DMS79 treated with DMSO at 0.1 percent for 48 hours (cell line): ENCODE data around the gene MRO.
A peak's percentile ranks its signal among the peaks of the same experiment; 100 is the strongest.
"Not testable (repeated sequence)": the region's sequence is repeated elsewhere in the genome, so short reads cannot be mapped to it uniquely, and the experiment has no call there.

Experiments used
- DNase-seq: peaks from one replicate; lab custom pipeline; 2025; lab: John Stamatoyannopoulos, UW

MRO gene

DNA sequence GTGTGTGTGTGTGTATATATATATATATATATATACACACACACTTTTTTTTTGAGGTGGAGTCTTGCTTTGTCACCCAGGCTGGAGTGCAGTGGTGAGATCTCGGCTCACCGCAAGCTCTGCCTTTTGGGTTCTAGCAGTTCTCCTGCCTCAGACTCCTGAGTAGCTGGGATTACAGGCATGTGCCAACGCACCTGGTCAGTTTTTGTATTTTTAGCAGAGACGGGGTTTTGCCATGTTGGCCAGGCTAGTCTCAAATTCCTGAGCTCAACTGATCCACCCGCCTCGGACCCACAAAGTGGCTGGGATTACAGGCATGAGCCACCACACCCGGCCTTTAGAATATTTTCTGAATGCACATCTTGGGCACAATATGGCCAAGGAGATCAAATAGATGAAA is 13.7 kb upstream of the MRO start:
- DNase-seq: not testable (repeated sequence)

DNA sequence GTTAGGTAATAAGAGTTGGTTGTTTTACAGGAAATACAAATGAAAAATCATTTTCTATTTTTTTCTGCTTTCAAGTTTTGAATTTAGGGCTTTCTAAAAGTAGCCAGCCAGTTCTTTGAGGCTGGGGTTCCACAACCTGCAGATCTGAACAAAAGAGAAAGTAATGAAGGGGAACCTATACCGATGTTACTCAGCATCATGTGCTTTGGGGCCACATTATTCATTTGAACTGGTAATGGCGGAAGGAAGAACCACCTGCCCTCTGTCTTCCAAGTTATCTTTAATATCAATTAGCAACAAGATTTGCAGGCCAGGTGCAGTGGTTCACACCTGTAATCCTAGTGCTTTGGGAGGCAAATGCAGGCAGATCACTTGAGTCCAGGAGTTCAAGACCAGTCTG is 12.9 kb upstream of the MRO start:
- DNase-seq: no peak

DNA sequence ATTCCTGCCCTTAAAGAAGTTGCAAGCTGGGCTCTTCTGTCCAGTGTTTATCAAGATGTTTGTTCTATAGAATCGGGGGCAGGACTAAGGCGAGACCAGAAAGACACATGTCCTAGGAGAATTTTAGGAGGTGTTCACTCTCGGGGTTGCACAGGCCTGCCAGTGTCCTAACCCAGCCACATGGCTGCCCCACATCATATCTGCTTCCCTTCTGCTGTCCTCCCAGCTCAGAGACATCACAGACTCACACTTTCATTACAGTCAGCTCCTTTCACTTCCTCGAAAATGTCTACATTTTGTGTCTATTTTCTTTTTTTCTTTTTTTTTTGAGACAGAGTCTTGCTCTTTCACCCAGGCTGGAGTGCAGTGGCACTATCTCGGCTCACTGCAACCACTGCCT is 10.7 kb upstream of the MRO start:
- DNase-seq: no peak

DNA sequence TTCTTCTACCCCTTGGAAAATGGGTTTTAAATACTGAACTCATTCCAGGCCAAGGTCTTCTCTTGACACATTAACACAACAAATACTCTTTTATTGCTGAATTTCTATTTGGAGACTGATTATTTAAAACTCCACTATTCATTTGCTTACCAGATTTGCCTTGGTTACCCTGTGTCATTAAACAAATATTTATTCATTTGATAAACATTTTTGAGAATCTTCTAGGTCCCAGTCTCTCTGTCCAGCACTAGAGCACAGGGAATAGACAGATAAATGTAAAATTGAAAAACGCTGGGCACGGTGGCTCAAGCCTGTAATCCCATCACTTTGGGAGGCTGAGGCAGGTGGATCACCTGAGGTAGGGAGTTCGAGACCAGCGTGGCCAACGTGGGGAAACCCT is 9.8 kb upstream of the MRO start:
- no peak for DNase-seq

DNA sequence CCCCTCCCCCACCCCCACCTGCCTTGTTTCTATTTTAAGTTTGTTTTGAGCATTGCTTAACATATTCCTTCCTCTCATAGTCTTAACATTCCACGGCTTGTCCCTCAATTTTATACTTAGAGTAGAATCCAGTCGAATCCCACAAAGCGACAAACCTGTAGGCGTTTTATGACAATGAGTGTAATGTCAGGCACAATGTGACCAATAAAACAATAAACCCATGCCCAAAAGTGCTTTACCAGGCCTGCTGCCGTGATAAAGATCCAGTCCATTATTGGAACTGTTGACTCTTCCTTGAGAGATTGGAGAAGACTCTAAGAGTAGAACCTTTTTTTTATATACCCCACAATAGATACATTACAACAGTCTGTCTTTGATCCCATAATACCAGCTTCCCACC is 6.2 kb upstream of the MRO start:
- no peak for DNase-seq

DNA sequence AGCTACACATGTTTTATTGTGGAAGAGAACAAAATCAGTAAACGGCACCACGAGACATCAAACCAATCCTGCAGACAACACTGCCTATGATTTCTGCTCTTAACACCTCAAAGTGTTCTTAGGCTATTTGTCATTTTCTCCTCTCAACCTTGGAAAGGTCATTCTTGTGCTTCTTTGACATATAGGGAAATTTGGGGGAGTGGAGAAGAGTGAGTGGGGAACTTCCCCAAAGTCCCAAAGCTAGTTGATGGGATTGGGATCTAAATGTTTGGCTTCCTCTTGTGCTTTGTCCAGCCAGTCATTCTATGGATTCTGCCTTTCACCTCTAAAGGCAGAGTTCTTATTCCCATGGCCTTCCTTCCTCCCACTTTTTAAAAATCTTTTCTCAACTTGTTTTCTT is 5.8 kb upstream of the MRO start:
- no peak for DNase-seq

DNA sequence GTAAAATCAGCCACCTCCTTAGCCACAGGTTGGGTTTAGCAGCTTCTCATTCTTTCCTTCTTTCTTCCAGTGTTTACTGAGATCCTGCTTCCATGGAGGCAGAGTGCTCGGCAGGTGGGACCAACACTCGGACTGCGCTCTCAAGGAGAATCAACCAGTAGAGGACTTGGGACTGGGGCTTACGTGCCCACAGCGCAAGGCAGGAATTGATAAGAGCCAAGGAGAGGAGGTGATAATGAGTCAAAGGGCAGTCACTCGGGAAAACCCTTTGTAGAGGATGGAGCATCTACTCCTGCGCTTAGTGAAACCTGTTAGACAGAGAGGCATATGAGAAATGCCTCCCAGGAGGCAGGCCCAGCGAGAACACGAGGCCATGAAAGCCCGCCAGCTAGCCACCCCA is 2.9 kb upstream of the MRO start:
- DNase-seq: no peak

DNA sequence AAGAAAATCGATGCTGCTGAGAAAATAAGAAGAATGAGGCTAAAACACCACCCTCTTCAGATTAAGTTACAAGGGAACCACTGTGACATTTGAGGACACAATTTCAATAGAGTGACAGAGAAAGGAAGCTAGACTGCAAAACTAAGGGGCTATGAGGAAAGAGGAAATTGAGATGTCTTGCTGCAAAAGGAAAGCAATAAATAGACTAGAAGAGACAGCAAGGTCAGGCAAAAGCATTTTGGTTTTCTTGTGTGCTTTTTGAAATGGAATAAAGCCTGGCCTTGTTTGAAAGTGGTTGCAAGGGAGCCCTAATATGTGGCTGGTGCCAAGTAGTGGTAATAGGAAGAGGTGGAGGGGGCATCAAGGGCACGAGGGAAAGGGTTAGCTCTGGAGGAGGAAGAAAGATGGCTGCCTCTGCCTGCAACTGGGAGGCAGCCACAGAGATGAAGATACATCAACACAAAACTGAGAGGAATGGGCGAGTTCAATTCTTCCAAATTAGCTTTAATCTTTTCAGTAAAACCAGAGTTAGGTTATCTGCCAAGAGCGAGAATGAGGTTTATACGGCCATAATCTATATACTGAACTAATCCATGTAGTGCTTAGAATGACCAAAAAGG is 1.2 kb upstream of the MRO start:
- no peak for DNase-seq

DNA sequence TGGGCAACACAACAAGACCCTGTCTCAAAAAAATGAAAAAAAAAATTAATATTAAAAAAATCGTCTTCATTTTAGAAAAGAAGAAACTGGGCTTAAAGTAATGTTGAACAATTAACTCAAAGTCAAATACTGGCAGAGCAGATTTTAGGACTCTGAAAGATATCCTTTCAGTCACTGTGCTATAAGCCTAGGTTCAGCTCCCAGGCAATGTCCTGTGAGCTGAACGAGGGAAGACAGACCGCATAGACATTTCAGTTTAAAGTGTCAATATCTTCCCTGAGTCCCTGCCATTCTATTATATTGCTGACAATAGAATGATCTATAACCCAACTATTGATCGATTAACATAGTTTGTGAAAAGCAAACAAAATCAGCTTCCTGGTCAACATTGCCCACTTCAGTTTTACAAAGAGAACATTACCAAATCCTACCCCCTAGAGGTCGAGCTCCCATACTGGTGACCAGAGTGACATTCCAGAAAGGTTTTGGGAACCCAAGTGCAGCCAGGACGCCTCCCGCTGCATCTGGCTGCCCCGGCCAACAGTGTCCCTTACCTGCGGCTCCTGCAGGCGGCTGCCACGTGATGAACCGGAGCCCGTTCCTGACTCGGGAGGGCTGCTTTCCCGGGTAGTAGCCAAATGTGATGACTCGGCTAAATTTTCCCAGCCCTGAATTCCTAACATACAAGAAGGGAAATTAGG is 639 bp downstream of the MRO start:
- peak; percentile 41 for DNase-seq

DNA sequence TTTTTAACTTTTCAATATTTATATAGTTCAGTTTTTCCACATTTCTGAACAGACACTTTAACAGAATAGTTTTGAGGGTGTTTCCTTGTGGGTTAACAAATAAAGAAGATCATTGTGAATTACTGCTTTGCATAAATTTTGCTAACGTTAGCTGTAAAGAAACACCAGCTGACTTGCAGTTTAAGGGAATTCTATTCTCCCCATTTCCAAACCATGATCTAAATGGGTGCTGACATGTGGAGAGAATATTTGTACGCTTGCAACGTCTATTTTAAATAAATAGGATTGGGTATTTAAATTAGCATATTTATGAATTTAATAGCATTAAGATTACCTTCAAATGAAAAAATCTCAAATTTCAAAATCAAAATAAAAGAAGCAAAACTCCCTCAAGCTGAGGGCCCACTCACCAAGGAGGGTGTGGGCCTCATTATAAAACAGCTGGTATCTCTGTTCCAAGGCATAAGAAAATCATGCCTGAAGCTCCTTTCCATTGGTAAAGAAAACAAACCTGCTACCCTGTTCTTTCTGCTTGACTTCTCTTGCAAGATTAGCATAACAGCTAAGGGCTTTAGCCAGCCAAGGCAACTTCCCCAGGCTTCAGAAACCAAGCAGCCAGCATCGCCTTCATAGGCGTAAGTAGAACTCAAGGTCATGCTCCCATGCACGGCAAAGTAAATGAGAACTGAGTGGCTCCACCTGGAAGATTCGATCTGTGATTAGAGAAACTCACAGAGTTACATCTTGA is 3.2 kb downstream of the MRO start:
- peak; percentile 89 for DNase-seq

DNA sequence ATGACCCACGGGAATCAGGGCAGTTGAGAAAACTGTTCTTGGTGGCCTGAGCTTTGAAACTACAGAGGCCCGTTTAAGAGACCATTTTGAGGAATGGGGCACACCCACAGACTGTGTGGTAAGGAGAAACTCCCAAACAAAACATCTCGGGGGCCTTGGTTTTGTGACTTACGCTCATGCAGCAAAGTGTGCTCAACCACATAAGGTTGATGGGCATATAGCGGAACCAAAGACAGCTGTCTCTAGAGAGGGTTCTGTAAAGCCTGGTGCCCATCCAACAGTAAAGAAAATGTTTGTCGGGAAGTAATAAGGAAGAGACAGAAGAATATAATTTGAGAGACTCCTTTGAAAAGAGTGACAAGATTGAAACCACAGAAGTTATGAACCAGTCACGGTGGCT is 5.4 kb downstream of the MRO start:
- no peak for DNase-seq

DNA sequence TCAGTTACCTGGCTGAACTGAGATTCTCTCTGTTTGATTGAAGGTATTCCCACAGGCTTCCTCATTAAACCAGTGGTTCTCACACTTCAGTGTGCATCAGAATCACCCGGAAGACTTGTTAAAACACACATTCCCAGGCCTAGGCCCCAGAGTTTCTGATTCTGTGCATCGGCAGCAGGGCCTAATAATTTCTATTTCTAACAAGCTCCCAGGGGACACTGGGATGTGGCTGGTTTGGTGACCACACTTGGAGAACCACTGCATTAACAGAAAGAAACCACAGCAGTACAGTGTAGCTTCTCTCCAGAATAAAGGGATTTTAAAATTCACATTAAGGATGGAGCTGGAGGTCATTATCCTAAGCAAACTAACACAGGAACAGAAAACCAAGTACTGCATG is 6.5 kb downstream of the MRO start:
- no peak for DNase-seq

DNA sequence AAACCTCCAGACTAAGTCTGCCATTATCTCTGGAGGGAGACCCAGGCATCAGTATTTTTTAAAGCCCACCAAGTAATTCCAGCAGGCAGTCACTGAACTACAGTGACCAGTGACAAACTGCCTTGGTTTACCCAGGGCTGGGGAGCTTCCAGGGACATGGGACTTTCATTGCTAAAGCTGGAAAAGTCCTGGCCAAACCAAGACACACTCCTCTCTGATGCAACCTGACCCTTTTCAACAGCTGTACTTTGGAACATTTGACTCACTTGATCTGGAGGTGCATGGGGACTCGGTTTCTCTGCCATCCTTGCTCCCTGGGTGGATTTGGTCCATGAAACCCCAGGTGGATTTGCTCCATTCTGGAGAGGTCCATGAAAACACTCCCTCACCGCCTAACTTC is 7.0 kb downstream of the MRO start:
- no peak for DNase-seq

DNA sequence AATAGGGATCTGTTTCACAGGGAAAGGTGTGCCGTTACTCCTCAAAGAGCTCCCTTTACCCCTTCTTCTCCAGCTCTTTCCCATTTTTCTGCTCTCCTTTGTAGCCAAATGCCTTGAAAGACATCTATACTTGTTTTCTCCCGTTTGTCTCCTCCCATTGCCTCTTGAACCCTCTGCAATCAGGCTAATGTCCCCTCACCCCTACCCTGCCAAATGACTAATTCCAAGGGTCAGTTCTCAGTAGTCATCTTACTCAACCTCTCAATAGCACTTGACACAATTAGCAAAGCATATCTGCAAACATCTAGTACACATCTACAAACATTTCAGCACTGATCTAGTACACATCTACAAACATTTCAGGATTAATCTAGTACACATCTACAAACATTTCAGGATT is 12.6 kb downstream of the MRO start:
- DNase-seq: no peak

DNA sequence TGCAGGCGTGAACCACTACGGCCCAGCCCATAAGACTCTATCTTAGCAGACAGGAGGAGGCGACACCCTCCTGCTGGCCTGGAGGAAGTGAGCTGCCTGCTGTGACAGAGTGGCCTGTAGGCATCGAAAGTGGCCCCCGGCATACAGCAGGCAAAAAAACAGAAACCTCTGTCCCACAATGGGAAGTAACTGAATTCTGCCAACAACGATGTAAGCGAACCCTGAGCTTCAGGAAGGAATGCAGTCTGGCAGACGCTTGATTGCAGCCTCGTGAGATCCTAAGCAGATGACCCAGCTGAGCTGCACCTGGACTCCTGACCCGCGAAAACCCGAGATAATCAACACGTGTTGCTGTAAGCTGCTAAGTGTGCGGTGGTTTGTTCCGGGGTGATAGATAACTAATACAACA is 13.6 kb downstream of the MRO start:
- no peak for DNase-seq

DNA sequence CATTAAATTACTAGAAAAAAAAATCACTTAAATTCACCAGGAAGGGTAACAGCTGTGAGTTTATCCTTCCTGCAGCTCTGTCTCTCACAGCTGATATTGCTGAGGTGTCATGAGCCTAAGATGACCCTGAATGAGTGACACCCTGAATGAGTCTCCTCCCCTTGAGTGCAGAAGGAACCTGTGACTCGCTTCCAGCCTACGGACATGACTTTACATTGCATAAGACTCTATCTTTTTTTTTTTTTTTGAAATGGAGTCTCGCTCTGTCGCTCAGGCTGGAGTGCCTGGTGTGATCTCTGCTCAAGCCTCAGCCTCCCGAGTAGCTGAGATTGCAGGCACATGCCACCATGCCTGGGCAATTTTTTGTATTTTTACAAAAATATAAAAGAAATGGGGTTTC is 14.1 kb downstream of the MRO start:
- no peak for DNase-seq

DNA sequence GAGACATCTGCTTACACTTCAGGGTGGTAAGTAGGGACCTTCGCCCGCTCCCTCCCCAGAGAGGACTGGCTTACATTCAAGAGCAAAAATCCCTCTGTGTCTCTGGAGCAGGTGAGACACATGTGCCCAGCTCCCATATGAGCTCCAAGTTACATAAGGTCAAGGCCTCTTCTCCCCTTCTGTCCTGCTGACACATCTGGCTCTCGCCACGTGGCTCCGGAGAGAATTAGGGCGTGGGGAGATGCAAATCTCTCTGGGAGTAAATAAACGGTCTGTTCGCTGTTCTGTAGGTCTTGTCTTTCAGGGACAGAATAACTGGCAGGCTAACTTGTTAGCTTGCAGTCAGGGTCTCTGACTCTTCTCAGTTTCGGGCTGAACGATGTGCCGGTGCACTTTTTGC is 16.2 kb downstream of the MRO start:
- no peak for DNase-seq

DNA sequence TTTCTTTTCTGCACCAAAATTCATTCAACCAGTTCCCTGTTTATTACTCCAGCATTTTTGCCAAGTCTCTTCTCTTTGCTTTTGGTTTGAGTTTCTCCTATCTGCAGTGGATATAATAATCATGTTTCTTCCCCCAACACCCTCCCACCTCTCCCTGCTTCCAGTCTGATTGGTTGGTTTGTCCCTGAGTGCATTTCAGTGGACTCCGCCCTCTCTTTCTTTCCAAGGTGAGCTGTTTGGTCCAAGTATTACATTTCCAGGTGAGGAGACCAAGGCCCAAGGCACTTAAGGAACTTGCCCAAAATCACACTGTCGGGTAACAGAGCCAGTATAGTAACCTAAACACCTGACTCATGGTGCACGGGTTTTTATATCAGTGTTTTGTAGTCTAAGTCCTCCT is 17.7 kb downstream of the MRO start:
- no peak for DNase-seq

DNA sequence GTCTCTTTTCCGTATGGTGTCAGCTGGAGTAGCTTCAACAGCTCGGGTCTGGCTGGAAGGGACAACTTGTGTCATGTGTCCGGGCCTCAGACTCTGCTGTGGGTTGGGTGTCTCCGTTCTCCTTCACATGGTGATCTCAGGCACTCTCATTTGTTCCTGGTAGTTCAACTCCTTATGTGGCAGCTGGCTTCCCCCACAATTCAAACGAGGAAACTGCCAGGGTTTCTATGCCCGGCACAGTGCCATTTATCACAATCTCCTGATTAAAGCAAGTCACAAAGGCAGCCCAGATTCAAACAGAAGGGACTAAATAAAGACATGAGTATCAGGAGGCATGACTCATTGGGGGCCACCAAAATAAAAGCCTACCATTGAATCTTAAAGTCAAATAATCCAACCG is 22.7 kb downstream of the MRO start:
- DNase-seq: no peak

DNA sequence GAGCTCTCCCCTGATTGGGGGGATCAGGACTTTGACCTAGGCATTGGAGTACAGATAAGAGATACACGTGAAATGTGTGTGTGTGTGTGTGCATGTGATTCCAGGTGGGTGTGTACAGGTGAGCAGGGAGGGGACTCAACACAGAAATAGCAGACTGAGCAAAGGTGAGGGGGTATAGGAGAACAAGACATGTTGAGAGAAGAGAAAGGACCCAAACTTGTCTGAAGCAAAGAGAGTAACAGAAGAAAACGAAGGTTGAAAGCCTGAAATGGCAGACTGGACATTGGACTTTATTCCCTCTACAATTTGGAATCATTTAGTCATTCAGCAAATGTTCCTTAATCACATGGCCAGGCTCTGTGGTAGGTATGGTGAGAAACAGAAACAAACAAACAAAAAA is 23.3 kb downstream of the MRO start:
- no peak for DNase-seq

DNA sequence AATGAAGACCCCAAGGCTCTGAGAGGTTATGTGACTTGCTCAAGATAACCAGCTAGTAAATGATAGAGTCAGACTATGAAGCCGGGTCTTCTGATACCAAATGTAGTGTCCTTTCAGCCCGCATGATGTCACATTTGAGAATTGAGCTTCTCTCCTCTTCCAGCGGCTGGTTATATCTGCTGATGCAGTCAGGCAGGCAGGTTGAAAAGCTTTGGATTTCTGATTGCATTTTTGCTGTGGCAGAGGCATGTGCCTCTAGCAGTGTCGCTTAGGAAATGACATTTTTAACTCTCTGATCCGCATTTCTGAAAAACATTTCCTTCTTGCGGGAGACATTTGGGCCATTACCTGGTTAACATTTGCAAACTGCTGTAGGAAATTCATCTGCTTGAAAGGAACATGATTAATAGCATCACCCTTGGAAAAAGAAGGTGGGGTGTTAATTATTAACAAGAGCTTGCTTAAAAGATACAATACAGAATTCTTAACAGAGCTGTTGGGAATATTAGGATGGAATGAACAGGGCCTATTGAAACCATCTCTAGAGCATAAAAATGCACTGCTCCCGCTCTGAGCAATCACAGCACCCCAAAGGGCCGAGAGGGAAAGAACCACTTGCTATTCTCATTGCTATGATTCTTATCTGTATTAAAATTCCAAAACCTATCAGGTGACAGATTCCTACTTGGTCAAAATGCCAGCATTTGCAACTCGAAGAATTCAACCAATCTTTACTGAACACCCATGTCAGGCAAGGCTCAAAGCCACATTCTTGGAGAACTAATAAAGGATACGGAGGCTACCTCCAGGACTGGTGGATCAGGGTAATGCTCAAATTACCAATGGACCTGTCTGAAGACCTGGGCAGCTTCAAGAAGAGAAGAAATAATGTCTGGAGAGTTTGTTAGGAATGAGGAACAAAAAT is 25.9 kb downstream of the MRO start:
- DNase-seq: no peak

DNA sequence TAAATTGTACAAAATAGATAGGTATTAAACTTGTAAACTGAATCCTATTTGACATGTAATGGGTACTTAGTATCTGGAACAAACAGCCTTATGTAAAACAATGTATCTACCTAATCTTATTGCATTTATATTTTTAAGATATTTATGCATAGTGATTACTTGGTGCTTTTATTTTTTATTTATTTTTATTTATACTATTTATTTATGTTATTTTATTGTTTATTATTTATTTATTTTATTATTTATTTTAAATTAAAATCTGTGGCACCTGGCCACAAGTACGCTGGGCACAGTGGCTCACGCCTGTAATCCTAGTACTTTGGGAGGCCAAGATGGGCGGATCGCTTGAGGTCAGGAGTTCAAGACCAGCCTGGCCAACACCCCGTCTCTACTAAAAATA is 26.9 kb downstream of the MRO start:
- no peak for DNase-seq
